GM18873 (cell line): ENCODE results near the gene EXOC3.
A peak's percentile ranks its signal among the peaks of the same experiment; 100 is the strongest.

Source experiments
- ATAC-seq: cut with Tn5 transposase; IDR thresholded peaks from one replicate; pipeline ENCODE4 v1.9.1; 2021; ENCODE audit warnings: mild to moderate bottlenecking, moderate library complexity, moderate number of reproducible peaks; ENCODE audit not compliant: unreplicated experiment, low FRiP score

EXOC3 gene

DNA sequence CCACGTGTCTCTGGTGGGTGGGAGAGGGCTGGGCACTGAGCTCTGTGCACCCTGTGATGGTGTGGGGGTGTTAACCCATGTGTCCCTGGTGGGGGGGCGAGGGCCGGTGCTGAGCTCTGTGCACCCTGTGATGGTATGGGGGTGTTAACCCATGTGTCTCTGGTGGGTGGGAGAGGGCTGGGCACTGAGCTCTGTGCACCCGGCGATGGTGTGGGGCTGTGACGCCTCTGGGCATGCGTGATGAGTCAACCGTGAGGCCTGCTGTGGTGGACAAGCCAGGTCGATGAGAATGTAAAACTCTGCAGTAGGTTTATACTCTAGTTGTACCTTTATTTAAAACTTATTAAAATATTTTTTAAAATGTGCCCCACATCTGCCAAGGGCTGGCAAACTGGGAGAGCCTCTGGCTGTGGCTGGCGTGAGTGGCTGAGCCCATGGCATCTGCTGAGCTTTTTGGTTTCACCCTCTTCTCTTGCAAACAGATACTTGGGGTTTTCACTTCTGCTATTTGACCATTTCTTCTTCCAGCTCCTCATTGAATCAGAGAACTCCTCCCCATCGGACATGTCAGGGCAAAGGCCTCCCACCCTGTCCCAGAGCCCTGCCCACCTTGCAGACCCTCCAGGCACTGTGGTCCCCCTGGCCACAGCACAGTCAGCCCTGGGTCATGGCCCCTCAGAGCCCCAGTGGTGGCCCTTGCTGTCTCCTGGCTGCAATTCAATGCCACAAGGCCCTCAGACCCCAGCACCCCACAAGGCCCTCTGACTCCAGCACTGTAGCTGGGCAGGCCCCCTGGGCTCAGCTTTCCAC is 18.5 kb upstream of the EXOC3 start:
- peak; percentile 84 for ATAC-seq

GRCh38 chr5:425714-426113 is 17.3 kb upstream of the EXOC3 start:
- ATAC-seq, result no peak

- ATAC-seq, result no peak
Measured at GRCh38 chr5:426392-426976, 16.5 kb upstream of the EXOC3 start.

DNA sequence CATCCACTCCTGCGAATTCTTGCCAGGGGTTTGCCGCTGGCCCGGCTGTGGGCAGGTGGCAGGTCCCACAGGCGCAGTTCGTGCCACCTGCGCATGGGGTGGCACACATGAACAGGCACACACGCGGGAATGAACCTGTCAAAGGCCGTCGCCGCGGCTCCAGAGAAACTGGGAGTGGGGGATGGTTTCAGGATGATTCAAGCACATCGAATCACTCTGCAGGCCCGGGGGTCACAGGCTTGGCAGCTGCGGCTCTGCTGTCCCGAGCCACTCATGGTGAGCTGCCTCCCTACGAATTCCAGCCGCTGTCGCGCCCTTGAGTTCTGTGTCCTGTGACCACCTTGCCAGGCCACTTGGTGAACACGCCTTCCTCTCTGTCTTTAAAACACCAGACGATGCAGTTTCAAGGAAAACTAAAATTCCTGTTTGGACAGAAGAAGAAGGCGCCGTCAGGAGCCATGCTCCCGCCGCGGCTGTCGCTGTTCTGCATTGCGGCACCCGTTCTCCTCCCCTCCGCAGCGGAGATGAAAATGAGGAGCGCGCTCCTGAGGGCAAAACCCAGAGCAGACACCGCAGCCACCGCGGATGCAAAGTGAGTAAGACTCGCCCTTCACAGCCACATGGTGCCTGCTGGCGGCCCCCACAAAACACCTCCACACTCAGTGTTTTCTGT is 15.4 kb upstream of the EXOC3 start:
- ATAC-seq, result no peak

DNA sequence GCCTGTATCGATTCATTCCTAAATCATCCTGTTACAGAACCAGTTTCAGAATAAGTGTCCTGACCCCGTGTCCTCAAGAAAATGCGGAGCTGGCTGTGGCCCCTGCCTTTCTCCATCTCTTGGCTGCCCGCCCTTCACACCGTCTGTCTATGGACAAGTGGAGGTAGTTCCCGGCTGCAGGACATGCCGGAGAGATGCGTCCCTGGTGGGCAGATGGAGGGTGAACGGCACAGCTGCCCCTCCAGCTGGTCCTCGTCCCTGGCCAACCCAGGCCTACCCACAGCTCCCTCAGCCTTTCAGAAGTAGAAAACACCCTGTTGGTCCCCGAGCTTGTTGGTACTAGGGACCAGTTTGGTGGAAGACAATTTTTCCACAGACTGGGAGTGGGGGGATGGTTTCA is 14.8 kb upstream of the EXOC3 start:
- no peak for ATAC-seq

GRCh38 chr5:428754-429452 is 14.1 kb upstream of the EXOC3 start:
- no peak for ATAC-seq

- no peak for ATAC-seq
Measured at GRCh38 chr5:429453-430188, 13.4 kb upstream of the EXOC3 start.

- no peak for ATAC-seq
Measured at GRCh38 chr5:430214-430925, 12.6 kb upstream of the EXOC3 start.

- ATAC-seq, result no peak
Measured at GRCh38 chr5:431001-431710, 11.8 kb upstream of the EXOC3 start.

GRCh38 chr5:431711-432050 is 11.3 kb upstream of the EXOC3 start:
- ATAC-seq, result no peak

DNA sequence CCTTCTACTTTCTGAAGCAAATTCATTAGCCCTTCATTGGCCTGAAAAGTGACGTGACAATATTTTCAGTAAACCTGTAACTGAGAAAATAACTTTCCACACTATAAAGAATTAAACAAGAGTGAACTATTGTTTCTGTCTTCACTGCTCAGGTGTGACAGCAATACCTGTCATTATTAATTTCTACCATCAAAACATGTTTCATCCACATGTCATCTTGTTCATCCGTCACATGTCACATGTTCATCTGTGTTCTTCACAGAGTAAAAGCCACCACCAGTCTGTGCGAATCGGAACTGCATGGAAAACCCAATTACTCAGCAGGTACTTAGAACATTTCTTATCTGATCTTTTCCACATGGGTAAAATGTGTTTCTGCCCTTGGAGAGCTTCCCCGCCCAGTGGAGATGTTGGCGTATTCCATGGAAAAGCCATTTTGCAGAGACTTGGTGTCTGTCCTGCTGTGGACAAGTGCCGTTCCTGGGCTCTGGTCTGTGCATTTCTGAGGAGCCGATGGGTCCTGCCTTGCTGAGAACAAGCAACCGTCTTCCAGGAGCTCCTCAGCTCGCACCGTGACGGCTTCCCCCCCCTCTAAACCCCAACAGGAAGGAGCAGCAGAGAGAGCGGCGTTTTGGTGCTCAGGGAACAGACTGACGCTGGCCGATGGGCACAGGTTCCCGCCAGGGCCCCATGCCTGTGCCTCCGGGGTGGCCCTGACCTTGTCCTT is 10.6 kb upstream of the EXOC3 start:
- ATAC-seq, result no peak

DNA sequence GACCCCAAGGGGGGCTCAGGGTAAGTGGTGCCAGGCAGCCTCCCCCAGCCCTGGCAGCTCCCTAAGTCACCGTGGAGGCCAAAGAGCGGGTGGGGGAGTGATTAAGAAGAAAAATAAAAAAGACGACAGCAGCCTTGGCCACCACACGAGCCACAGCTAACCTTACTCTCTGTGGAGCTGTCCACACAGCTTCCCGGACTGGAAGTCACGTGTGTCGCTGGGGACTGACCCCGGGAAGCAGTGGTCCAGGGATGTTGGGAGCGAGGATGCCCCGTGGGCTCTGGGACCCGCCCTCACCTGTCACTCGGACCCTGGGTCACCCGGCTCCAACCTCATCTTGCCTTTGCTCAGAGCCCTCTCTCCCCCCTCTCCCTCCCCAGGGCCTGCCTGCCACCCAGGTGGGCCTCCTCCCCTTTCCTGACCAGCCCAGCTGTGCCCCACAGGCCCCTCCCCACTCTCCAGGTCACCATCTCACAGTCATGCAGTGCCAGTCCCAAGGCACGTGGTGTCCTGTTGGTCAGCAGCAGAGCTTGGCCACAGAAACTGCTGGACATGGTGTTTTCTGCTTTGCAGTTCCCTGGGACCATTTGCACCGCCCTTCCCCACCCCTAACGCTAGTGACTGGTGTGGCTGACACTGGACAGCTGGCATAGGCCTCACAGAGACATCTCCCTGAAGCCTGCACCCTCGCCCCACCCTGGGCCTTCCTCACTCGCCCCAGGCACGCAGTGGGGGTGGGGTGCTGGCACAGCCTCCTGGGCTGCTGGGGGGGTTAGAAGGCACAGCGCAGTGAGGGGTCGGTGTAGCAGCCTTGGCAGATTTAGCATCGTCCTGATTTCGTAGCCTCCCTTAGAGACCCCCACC is 9.8 kb upstream of the EXOC3 start:
- ATAC-seq, result no peak

- ATAC-seq, result no peak
Measured at GRCh38 chr5:433836-434235, 9.1 kb upstream of the EXOC3 start.

GRCh38 chr5:434443-435146 is 8.4 kb upstream of the EXOC3 start:
- no peak for ATAC-seq

GRCh38 chr5:435156-435790 is 7.7 kb upstream of the EXOC3 start:
- no peak for ATAC-seq

DNA sequence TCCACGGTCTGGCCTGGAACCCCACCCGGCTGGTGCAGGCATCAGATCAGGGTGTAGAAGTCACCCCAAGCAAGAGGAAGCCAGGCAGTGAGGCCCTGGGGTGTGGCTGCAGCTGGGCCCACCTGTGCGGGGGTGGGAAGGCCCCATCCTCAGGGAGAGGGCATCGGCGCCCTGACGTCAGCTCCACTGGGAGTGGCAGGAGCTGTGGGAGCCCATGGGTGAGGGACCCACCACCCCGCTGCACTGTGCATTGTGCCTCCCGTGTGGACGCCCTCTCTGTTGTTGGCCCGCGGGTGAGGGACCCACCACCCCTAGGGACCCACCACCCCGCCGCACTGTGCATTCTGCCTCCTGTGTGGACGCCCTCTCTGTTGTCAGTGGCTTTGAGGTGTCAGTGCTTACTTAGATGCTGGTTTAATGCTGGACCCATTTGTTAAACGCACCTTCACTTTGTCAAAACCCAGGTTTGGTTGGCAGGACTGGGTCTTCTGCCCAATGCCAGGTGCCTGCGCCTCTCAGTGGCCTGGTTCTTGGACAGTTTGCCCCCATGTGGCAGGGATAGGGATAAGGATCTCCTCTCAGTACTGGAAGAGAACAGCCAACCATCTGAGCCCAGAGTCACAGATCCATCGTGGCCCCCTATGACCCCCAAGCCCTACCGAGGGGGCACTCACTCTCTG is 6.9 kb upstream of the EXOC3 start:
- ATAC-seq, result no peak
